GM21576 (cell line): Measurements from ENCODE around the gene NRP1.

Experiments
- ATAC-seq: cut with Tn5 transposase; IDR thresholded peaks from one replicate; pipeline ENCODE4 v1.9.1; 2021; ENCODE audit warnings: mild to moderate bottlenecking, moderate library complexity; ENCODE audit not compliant: unreplicated experiment

Gene NRP1

GRCh38 chr10:33133557-33133956 is 200.9 kb downstream of the NRP1 start:
- no peak for ATAC-seq

GRCh38 chr10:33132626-33133025 is 201.8 kb downstream of the NRP1 start:
- ATAC-seq = peak; percentile 61

GRCh38 chr10:33129996-33130386 is 204.5 kb downstream of the NRP1 start:
- no peak for ATAC-seq

GRCh38 chr10:33129141-33129995 is 205.1 kb downstream of the NRP1 start:
- no peak for ATAC-seq

GRCh38 chr10:33127622-33128021 is 206.8 kb downstream of the NRP1 start:
- no peak for ATAC-seq
